Measurements from ENCODE around the gene GBGT1.

DNA sequence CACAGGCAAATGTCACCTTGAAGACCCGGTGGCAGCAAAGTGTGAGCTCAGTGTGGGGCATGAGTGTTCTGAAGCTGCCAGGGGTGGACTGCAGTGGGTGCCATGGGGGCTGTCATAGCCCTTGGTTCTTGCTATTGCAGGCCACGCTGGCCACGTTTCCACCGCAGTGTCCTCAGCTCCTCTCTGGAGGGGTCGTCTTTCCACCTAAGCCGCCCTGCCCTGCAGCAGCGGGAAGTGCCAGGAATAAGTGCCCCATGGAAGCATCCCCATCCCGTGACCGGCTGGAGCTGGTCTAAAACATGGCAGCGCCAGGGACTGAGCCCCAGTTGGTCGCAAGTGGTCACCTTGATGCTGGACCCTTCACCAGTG, 38.4 kb upstream of the GBGT1 start:
- TF ChIP-seq, protein P1, sequence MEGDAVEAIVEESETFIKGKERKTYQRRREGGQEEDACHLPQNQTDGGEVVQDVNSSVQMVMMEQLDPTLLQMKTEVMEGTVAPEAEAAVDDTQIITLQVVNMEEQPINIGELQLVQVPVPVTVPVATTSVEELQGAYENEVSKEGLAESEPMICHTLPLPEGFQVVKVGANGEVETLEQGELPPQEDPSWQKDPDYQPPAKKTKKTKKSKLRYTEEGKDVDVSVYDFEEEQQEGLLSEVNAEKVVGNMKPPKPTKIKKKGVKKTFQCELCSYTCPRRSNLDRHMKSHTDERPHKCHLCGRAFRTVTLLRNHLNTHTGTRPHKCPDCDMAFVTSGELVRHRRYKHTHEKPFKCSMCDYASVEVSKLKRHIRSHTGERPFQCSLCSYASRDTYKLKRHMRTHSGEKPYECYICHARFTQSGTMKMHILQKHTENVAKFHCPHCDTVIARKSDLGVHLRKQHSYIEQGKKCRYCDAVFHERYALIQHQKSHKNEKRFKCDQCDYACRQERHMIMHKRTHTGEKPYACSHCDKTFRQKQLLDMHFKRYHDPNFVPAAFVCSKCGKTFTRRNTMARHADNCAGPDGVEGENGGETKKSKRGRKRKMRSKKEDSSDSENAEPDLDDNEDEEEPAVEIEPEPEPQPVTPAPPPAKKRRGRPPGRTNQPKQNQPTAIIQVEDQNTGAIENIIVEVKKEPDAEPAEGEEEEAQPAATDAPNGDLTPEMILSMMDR (IDR thresholded peaks at IDR 0.05 in 4 of 5, conservative IDR thresholded peaks at IDR 0.05 in 1 of 5): no peak
- no peak for TF ChIP-seq POLR2A (IDR thresholded peaks at IDR 0.05)

All from gastrocnemius medialis (tissue), 4 donors.